HG03558 (cell line): ENCODE measurements around the gene TIMM10B.
"Not testable (repeated sequence)": the region's sequence is repeated elsewhere in the genome, so short reads cannot be mapped to it uniquely, and the experiment has no call there.

ENCODE experiments used
- ATAC-seq: cut with Tn5 transposase; IDR thresholded peaks from one replicate; pipeline ENCODE4 v1.9.1; 2021; ENCODE audit warnings: moderate number of reproducible peaks; ENCODE audit not compliant: unreplicated experiment; ENCODE audit errors: extremely low read depth

TIMM10B gene

GRCh38 chr11:6498121-6498520 lies 16.8 kb downstream of the TIMM10B start:
- no peak for ATAC-seq

- no peak for ATAC-seq
Observed at GRCh38 chr11:6498544-6498943, 17.2 kb downstream of the TIMM10B start.

DNA sequence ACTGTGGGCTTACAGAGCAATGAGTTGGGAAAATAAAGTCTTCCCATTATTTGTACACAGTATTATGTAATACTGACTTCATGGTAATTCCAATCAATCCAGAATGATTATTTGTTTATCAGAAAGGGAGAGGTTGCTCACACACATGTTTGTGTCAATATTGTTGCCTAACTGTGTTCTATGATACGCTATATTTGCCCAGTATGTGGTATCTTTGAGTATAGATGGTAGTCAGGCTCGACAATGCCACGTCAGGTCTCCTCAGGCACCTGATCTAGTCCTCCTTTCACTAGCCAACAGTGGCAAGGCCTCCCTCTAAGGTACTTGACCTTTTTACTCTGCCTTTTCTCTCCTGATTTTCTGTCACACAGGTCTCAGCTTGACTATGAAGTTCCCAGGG lies 21.1 kb downstream of the TIMM10B start:
- no peak for ATAC-seq

- no peak for ATAC-seq
Observed at GRCh38 chr11:6504166-6504565, 22.9 kb downstream of the TIMM10B start.

DNA sequence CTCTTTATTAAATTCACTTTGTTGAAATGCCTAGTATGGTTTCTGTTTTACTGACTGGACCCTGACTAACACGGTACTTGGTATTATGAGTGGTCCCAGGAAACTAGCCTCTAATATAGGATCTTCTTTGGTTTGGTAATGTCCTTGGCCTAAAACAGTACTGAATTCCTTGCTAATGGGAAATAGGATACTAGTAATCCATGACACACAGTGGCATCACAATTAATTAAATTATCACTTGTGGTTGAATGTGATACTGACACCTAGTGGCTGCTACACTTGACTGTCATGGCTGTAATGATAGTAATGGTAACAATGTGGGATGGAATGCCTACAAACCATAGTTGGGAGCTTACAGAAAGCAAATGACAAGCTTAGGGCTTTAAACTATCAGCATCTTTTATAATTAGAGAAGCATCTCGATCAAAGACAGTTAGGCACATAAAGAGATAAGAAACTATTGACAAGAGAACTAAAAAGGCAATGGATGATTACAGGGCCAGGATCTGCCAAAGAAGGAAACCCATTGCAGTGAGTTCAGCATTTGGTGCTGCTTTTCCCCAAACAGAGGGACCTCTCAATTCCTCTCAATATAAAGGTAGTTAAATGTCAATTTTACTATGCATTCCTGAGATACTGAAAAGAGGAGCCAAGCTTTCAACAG lies 24.4 kb downstream of the TIMM10B start:
- ATAC-seq: no peak

- ATAC-seq: no peak
Observed at GRCh38 chr11:6516865-6517264, 35.6 kb downstream of the TIMM10B start.

DNA sequence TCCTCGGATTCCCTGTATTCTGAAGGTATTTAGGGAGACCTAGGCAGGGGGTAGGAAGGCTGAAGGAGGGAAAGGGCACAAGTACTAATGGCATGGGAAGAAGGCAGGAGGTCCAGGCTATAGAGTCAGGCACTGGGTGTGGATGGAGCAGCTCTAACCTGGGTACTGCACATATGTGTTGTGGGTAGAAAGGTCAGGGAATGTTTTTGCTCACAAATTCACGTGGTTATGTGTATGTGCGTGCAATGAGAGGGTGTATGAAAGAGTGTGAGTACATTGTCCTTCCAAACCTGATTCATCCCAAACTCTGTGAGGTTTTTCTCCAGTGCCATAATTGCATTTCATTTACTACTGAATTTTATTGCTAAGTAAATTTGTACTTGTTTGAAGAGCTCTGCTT lies 39.0 kb downstream of the TIMM10B start:
- no peak for ATAC-seq

DNA sequence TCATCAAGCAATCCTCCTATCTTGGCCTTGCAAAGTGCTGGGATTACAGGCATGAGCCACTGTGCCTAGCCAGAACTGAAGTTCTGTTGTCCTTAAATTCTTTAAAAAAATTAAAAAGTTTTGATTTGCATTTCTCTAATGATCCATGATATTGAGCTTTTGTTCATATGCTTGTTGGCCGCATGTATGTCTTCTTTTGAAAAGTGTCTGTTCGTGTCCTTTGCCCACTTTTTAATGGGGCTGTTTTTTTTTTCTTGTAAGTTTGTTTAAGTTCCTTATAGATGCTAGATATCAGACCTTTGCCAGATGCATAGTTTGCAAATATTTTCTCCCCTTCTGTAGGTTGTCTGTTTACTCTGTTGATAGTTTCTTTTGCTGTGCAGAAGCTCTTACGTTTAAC lies 40.6 kb downstream of the TIMM10B start:
- not testable (repeated sequence) for ATAC-seq

- no peak for ATAC-seq
Observed at GRCh38 chr11:6523253-6523652, 42.0 kb downstream of the TIMM10B start.

DNA sequence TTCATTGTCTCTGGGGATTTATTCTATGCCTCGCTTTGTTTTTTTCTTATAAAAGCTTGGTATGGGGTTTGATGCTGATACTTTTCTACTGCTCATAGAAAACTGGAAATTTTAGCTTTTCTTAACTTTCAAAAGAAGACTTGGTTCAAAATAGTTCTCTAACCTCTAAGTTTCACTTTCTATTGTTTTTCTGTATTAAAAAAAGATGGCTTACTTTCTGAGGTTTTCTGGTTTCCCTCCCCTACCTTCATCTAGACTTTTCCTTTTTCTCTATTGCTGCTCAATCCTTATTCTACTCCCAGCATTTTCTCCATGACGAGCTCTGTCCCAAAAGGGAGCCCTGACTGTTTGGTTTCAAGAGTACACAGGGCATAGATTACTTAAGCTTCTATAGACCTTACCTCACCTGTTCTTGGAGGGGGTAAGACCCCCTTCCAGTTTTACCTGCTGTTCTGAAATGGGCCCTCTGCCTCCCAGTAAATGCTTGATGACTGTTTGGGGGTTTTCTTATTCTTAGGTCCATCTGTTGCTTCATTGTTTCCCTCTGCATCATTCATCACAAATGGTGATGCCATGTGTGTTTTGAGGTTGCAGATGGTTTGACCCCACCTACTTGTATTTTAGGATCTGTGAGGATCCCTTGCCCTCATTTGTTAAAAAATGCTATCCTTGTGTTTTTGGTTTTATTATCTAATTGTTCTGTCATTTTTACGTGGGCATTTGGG lies 45.3 kb downstream of the TIMM10B start:
- no peak for ATAC-seq

- ATAC-seq: no peak
Observed at GRCh38 chr11:6529266-6529665, 48.0 kb downstream of the TIMM10B start.

DNA sequence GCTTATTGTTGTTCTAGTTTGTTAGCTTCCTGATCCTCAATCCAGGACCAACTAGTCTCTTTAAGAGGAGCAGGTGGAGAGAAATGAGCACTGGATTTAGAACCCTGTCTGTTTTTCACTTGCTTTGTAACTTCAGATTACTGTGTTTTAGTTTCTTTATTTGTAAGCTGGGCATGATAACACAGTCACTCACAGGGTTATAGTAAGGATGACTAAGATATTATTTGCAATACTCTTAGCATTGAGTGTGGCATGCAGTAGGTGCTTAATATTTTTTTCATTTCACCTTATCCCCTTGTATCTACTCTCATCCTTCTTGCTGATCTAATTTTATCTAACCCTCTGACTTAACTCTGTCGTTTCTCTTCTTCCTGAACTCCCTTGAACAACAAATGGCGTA lies 49.5 kb downstream of the TIMM10B start:
- no peak for ATAC-seq

DNA sequence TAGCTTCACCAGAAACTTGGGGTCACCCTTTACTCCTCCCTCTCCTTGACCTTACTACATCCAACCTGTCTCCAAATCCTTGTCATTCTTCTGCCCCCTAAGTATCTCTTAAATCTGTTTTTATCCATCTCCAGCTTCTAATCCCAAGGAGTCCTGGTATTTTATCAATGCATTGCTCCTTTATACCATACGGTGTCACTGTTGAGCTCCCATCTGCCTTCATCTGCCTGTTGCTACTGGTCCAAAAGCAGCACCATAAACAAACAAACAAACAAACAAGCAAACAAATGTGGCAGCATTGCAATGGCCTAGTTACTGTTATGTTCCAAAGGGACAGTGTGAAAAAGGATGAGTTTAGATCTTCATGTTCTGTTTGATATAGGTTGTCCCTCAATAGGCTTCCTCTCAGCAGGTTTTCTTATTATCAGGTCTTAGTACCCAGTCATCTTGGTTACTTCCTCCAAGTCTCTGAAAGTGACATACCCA lies 50.0 kb downstream of the TIMM10B start:
- no peak for ATAC-seq
